ENCODE data around the gene SLC26A8.
"Not testable (repeated sequence)": the region's sequence is repeated elsewhere in the genome, so short reads cannot be mapped to it uniquely, and the experiment has no call there.

SLC26A8 gene

GRCh38 chr6:35935469-35935868 lies 89.0 kb downstream of the SLC26A8 start:
- H3K9ac ChIP-seq (ENCODE audit: low read depth, low read length): no peak overlapping the region

GRCh38 chr6:35933844-35934243 lies 90.6 kb downstream of the SLC26A8 start:
- Histone ChIP-seq H3K4me3 (ENCODE audit: low read depth, low read length) (no peak overlapping the region), H3K9me3 (ENCODE audit: control insufficient read depth, insufficient read depth, low read length) (no peaks in the 10 kb centered on the region), H3K36me3 (ENCODE audit: control insufficient read depth, insufficient read depth, low read length) (no peaks in the 10 kb centered on the region), H3K4me1 (ENCODE audit: control insufficient read depth, insufficient read depth, low read length) (peaks cover 4% of the 10 kb centered on the region), H3K9ac (ENCODE audit: low read depth, low read length) (no peak overlapping the region), H3K27me3 (ENCODE audit: control insufficient read depth, insufficient read depth, low read length) (peaks cover 3% of the 10 kb centered on the region)

More at GRCh38 chr6:35935469-35935868, 89.0 kb downstream of the SLC26A8 start:
- Histone ChIP-seq H3K27me3 (ENCODE audit: control insufficient read depth, insufficient read depth, low read length) (no peaks in the 10 kb centered on the region), H3K9me3 (ENCODE audit: control insufficient read depth, insufficient read depth, low read length) (no peaks in the 10 kb centered on the region), H3K36me3 (ENCODE audit: control insufficient read depth, insufficient read depth, low read length) (no peaks in the 10 kb centered on the region), H3K4me3 (ENCODE audit: low read depth, low read length) (no peak overlapping the region), H3K4me1 (ENCODE audit: control insufficient read depth, insufficient read depth, low read length) (peaks cover 4% of the 10 kb centered on the region)

- not testable (repeated sequence) for H3K27me3 ChIP-seq (ENCODE audit: control insufficient read depth, insufficient read depth, low read length); H3K9me3 ChIP-seq (ENCODE audit: control insufficient read depth, insufficient read depth, low read length); H3K4me1 ChIP-seq (ENCODE audit: control insufficient read depth, insufficient read depth, low read length); H3K36me3 ChIP-seq (ENCODE audit: control insufficient read depth, insufficient read depth, low read length); H3K9ac ChIP-seq (ENCODE audit: low read depth, low read length); H3K4me3 ChIP-seq (ENCODE audit: low read depth, low read length)
Observed at GRCh38 chr6:35931873-35932272, 92.6 kb downstream of the SLC26A8 start.

- peaks cover 3% of the 10 kb centered on the region for H3K27me3 ChIP-seq (ENCODE audit: control insufficient read depth, insufficient read depth, low read length)
- H3K9ac ChIP-seq (ENCODE audit: low read depth, low read length): peak overlapping the region; percentile 28
- peak overlapping the region; percentile 32 for H3K4me3 ChIP-seq (ENCODE audit: low read depth, low read length)
Observed at GRCh38 chr6:35931120-35931561, 93.3 kb downstream of the SLC26A8 start.

GRCh38 chr6:35929601-35930000 lies 94.8 kb downstream of the SLC26A8 start:
- no peaks in the 10 kb centered on the region for H3K9me3 ChIP-seq (ENCODE audit: control insufficient read depth, insufficient read depth, low read length)

More at GRCh38 chr6:35931120-35931561, 93.3 kb downstream of the SLC26A8 start:
- Histone ChIP-seq H3K36me3 (ENCODE audit: control insufficient read depth, insufficient read depth, low read length) (no peaks in the 10 kb centered on the region), H3K9me3 (ENCODE audit: control insufficient read depth, insufficient read depth, low read length) (no peaks in the 10 kb centered on the region), H3K4me1 (ENCODE audit: control insufficient read depth, insufficient read depth, low read length) (peaks cover 4% of the 10 kb centered on the region)

GRCh38 chr6:35926509-35927215 lies 97.8 kb downstream of the SLC26A8 start:
- Histone ChIP-seq H3K4me3 (ENCODE audit: low read depth, low read length) (no peak overlapping the region), H3K36me3 (ENCODE audit: control insufficient read depth, insufficient read depth, low read length) (no peaks in the 10 kb centered on the region), H3K4me1 (ENCODE audit: control insufficient read depth, insufficient read depth, low read length) (peaks cover 7% of the 10 kb centered on the region), H3K9ac (ENCODE audit: low read depth, low read length) (no peak overlapping the region), H3K27me3 (ENCODE audit: control insufficient read depth, insufficient read depth, low read length) (peaks cover 3% of the 10 kb centered on the region), H3K9me3 (ENCODE audit: control insufficient read depth, insufficient read depth, low read length) (no peaks in the 10 kb centered on the region)

More at GRCh38 chr6:35929601-35930000, 94.8 kb downstream of the SLC26A8 start:
- no peaks in the 10 kb centered on the region for H3K36me3 ChIP-seq (ENCODE audit: control insufficient read depth, insufficient read depth, low read length)
- H3K27me3 ChIP-seq (ENCODE audit: control insufficient read depth, insufficient read depth, low read length): peaks cover 3% of the 10 kb centered on the region
- H3K4me3 ChIP-seq (ENCODE audit: low read depth, low read length): no peak overlapping the region
- peaks cover 4% of the 10 kb centered on the region for H3K4me1 ChIP-seq (ENCODE audit: control insufficient read depth, insufficient read depth, low read length)
- H3K9ac ChIP-seq (ENCODE audit: low read depth, low read length): no peak overlapping the region

- H3K27me3 ChIP-seq (ENCODE audit: control insufficient read depth, insufficient read depth, low read length): peaks cover 3% of the 10 kb centered on the region
Observed at GRCh38 chr6:35925961-35926360, 98.5 kb downstream of the SLC26A8 start.

GRCh38 chr6:35924146-35924545 lies 100.3 kb downstream of the SLC26A8 start:
- H3K27me3 ChIP-seq (ENCODE audit: control insufficient read depth, insufficient read depth, low read length): no peaks in the 10 kb centered on the region

More at GRCh38 chr6:35925961-35926360, 98.5 kb downstream of the SLC26A8 start:
- H3K9me3 ChIP-seq (ENCODE audit: control insufficient read depth, insufficient read depth, low read length): no peaks in the 10 kb centered on the region
- H3K9ac ChIP-seq (ENCODE audit: low read depth, low read length): no peak overlapping the region
- H3K36me3 ChIP-seq (ENCODE audit: control insufficient read depth, insufficient read depth, low read length): no peaks in the 10 kb centered on the region
- H3K4me3 ChIP-seq (ENCODE audit: low read depth, low read length): no peak overlapping the region
- H3K4me1 ChIP-seq (ENCODE audit: control insufficient read depth, insufficient read depth, low read length): peaks cover 7% of the 10 kb centered on the region

GRCh38 chr6:35922139-35922554 lies 102.3 kb downstream of the SLC26A8 start:
- Histone ChIP-seq H3K36me3 (ENCODE audit: control insufficient read depth, insufficient read depth, low read length) (peaks cover 4% of the 10 kb centered on the region), H3K4me3 (ENCODE audit: low read depth, low read length) (no peak overlapping the region), H3K9ac (ENCODE audit: low read depth, low read length) (no peak overlapping the region), H3K4me1 (ENCODE audit: control insufficient read depth, insufficient read depth, low read length) (peaks cover 7% of the 10 kb centered on the region), H3K27me3 (ENCODE audit: control insufficient read depth, insufficient read depth, low read length) (no peaks in the 10 kb centered on the region), H3K9me3 (ENCODE audit: control insufficient read depth, insufficient read depth, low read length) (no peaks in the 10 kb centered on the region)

More at GRCh38 chr6:35924146-35924545, 100.3 kb downstream of the SLC26A8 start:
- Histone ChIP-seq H3K9me3 (ENCODE audit: control insufficient read depth, insufficient read depth, low read length) (no peaks in the 10 kb centered on the region), H3K4me1 (ENCODE audit: control insufficient read depth, insufficient read depth, low read length) (peaks cover 3% of the 10 kb centered on the region), H3K9ac (ENCODE audit: low read depth, low read length) (no peak overlapping the region), H3K4me3 (ENCODE audit: low read depth, low read length) (no peak overlapping the region), H3K36me3 (ENCODE audit: control insufficient read depth, insufficient read depth, low read length) (no peaks in the 10 kb centered on the region)

- H3K9ac ChIP-seq (ENCODE audit: low read depth, low read length): peak within 1 kb of the TSS; percentile 63
- peak within 1 kb of the TSS; percentile 81 for H3K4me3 ChIP-seq (ENCODE audit: low read depth, low read length)
- H3K4me1 ChIP-seq (ENCODE audit: control insufficient read depth, insufficient read depth, low read length): peaks cover 7% of the 10 kb centered on the region
- no peaks in the 10 kb centered on the region for H3K9me3 ChIP-seq (ENCODE audit: control insufficient read depth, insufficient read depth, low read length)
- H3K36me3 ChIP-seq (ENCODE audit: control insufficient read depth, insufficient read depth, low read length): peaks cover 10% of the 10 kb centered on the region
- H3K27me3 ChIP-seq (ENCODE audit: control insufficient read depth, insufficient read depth, low read length): no peaks in the 10 kb centered on the region
Observed at GRCh38 chr6:35920793-35921732, 103.4 kb downstream of the SLC26A8 start, which contains the start of gene SRPK1. TSS of gene SRPK1 (minus strand) at chr6:35921098. CDS start at chr6:35921056, 42 bp downstream.

GRCh38 chr6:35919827-35920751 lies 104.4 kb downstream of the SLC26A8 start:
- Histone ChIP-seq H3K27me3 (ENCODE audit: control insufficient read depth, insufficient read depth, low read length) (no peaks in the 10 kb centered on the region), H3K36me3 (ENCODE audit: control insufficient read depth, insufficient read depth, low read length) (peaks cover 10% of the 10 kb centered on the region), H3K4me3 (ENCODE audit: low read depth, low read length) (peak overlapping the region; percentile 81), H3K4me1 (ENCODE audit: control insufficient read depth, insufficient read depth, low read length) (peaks cover 7% of the 10 kb centered on the region), H3K9ac (ENCODE audit: low read depth, low read length) (peak overlapping the region; percentile 63), H3K9me3 (ENCODE audit: control insufficient read depth, insufficient read depth, low read length) (no peaks in the 10 kb centered on the region)
